MM.1S (cell line): ENCODE measurements around the gene LIN9.

Experiments
- EZH2phosphoT487 ChIP-seq: fragments of 300-600 bp; sonication (generic); IDR thresholded peaks from 2 replicates; pipeline ENCODE4 v1.6.1; 2018; ENCODE audit warnings: antibody characterized with exemption, low read length
- TF ChIP-seq, protein P1 (sequence below): fragments of 300-600 bp; sonication (generic); IDR thresholded peaks from 2 replicates; pipeline ENCODE4 v1.5.1; 2016; ENCODE audit warnings: antibody characterized with exemption, low read length, mixed read lengths

DNA sequence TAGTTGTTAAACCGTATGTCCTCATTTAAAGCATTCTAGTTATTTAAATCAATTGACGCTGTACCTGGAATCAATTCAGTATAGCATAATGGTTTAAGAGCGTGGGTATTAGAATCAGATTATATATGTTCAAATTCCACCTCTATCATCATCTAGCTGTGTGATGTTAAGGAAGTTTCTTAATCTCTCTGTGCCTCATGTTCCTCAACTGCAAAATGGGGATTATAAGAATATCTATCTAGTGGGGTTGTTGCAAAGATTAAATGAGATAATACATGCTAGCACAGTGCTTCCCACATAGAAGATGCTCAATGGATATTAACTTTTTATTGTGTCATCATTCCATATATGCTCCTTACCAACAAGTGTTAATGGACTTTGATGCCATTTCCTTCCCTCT, 69.5 kb downstream of the LIN9 start:
- TF ChIP-seq, protein P1, sequence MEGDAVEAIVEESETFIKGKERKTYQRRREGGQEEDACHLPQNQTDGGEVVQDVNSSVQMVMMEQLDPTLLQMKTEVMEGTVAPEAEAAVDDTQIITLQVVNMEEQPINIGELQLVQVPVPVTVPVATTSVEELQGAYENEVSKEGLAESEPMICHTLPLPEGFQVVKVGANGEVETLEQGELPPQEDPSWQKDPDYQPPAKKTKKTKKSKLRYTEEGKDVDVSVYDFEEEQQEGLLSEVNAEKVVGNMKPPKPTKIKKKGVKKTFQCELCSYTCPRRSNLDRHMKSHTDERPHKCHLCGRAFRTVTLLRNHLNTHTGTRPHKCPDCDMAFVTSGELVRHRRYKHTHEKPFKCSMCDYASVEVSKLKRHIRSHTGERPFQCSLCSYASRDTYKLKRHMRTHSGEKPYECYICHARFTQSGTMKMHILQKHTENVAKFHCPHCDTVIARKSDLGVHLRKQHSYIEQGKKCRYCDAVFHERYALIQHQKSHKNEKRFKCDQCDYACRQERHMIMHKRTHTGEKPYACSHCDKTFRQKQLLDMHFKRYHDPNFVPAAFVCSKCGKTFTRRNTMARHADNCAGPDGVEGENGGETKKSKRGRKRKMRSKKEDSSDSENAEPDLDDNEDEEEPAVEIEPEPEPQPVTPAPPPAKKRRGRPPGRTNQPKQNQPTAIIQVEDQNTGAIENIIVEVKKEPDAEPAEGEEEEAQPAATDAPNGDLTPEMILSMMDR, result no peak
- no peak for TF ChIP-seq EZH2phosphoT487
